Astrocyte (in vitro differentiated cells and primary cell): ENCODE results near the gene IFIH1. TPM values are rescaled to one million over a fixed set of nuclear protein-coding genes. Genes with fewer than 3 reads are reported as not detected.

Experiments used
- DNase-seq: peaks from one replicate; pipeline ENCODE4 v3.0.0-alpha.2; 2010; ENCODE audit warnings: low read depth
- FAIRE-seq: peaks from 2 replicates; lab custom pipeline; 2011; peaks lifted over from hg19 to GRCh38; lab: Jason Lieb, UNC
- H2AFZ ChIP-seq: 2 replicates; pipeline ENCODE4 v1.6.0; 2012; ENCODE audit warnings: low read depth, low read length, inconsistent platforms
- H3K27ac ChIP-seq: 2 replicates; pipeline ENCODE4 v1.5.1; 2011; ENCODE audit warnings: low read depth, low read length, inconsistent platforms
- H3K27me3 ChIP-seq: 2 replicates; pipeline ENCODE4 v1.6.0; 2011; ENCODE audit warnings: low read length, inconsistent platforms; ENCODE audit not compliant: insufficient read depth
- H3K36me3 ChIP-seq: 2 replicates; pipeline ENCODE4 v1.5.1; 2011; ENCODE audit warnings: low read length, inconsistent platforms; ENCODE audit not compliant: insufficient read depth
- H3K4me1 ChIP-seq: 2 replicates; pipeline ENCODE4 v1.5.1; 2011; ENCODE audit warnings: low read length, inconsistent platforms; ENCODE audit not compliant: insufficient read depth
- H3K4me2 ChIP-seq: 2 replicates; pipeline ENCODE4 v1.6.0; 2012; ENCODE audit warnings: low read length, inconsistent platforms
- H3K4me3 ChIP-seq: 2 replicates; pipeline ENCODE4 v1.5.1; 2011; ENCODE audit warnings: low read depth, mild to moderate bottlenecking, low read length, inconsistent platforms; ENCODE audit not compliant: insufficient read depth
- H3K79me2 ChIP-seq: 2 replicates; pipeline ENCODE4 v1.6.0; 2012; ENCODE audit warnings: mild to moderate bottlenecking, low read length, inconsistent platforms; ENCODE audit not compliant: insufficient read depth
- H3K9ac ChIP-seq: 2 replicates; pipeline ENCODE4 v1.6.0; 2012; ENCODE audit warnings: mild to moderate bottlenecking, low read length, inconsistent platforms
- H3K9me3 ChIP-seq: 2 replicates; pipeline ENCODE4 v1.5.1; 2012; ENCODE audit warnings: low read depth, mild to moderate bottlenecking, low read length, inconsistent platforms; ENCODE audit not compliant: insufficient read depth
- H4K20me1 ChIP-seq: 2 replicates; pipeline ENCODE4 v1.6.0; 2012; ENCODE audit warnings: low read length, inconsistent platforms; ENCODE audit not compliant: insufficient read depth
- H3K27ac Mint-ChIP-seq: one replicate; pipeline ENCODE4 v1.8.0; 2021; ENCODE audit warnings: mild to moderate bottlenecking, mixed read lengths; ENCODE audit not compliant: unreplicated experiment
- H3K27me3 Mint-ChIP-seq: one replicate; pipeline ENCODE4 v1.8.0; 2021; ENCODE audit warnings: low read depth, mixed read lengths; ENCODE audit not compliant: unreplicated experiment
- H3K36me3 Mint-ChIP-seq: one replicate; pipeline ENCODE4 v1.8.0; 2021; ENCODE audit warnings: low read depth, mixed read lengths; ENCODE audit not compliant: unreplicated experiment
- H3K4me1 Mint-ChIP-seq: one replicate; pipeline ENCODE4 v1.8.0; 2021; ENCODE audit warnings: low read depth, mixed read lengths; ENCODE audit not compliant: unreplicated experiment
- H3K4me3 Mint-ChIP-seq: one replicate; pipeline ENCODE4 v1.8.0; 2021; ENCODE audit warnings: mild to moderate bottlenecking, moderate library complexity, mixed read lengths; ENCODE audit not compliant: unreplicated experiment
- H3K9me3 Mint-ChIP-seq: one replicate; pipeline ENCODE4 v1.8.0; 2021; ENCODE audit warnings: mild to moderate bottlenecking, mixed read lengths; ENCODE audit not compliant: unreplicated experiment
- CTCF ChIP-seq: IDR thresholded peaks from 2 replicates; pipeline ENCODE4 v1.5.1; 2011; ENCODE audit warnings: low read depth, mild to moderate bottlenecking, inconsistent platforms, low read length, moderate library complexity; ENCODE audit not compliant: insufficient read depth
- EZH2 ChIP-seq: IDR thresholded peaks from 2 replicates; pipeline ENCODE4 v1.6.1; 2012; ENCODE audit warnings: mild to moderate bottlenecking, low read length, inconsistent platforms; ENCODE audit not compliant: insufficient read depth
- total RNA-seq: library from RNA; stranded (reverse); gene quantifications from 2 replicates; pipeline ENCODE4 v1.2.1, GENCODE V29; 2021

The IFIH1 gene
- total RNA-seq, 1 donor from 2014 or later = 62.3 TPM

GRCh38 chr2:162221064-162221463, 97.4 kb downstream of the IFIH1 start:
- Mint-ChIP-seq H3K9me3 (no peaks in the 10 kb centered on the region), H3K27ac (no peak overlapping the region), H3K27me3 (no peaks in the 10 kb centered on the region), H3K4me1 (peaks cover 4% of the 10 kb centered on the region), H3K4me3 (no peak overlapping the region), H3K36me3 (no peaks in the 10 kb centered on the region)
- no peak overlapping the region for H3K27ac ChIP-seq
- no peak overlapping the region for H2AFZ ChIP-seq
- H3K36me3 ChIP-seq = peaks cover 74% of the 10 kb centered on the region
- H4K20me1 ChIP-seq = peaks cover 7% of the 10 kb centered on the region
- no peak overlapping the region for H3K9ac ChIP-seq
- H3K4me3 ChIP-seq = no peak overlapping the region
- no peaks in the 10 kb centered on the region for H3K9me3 ChIP-seq
- H3K4me2 ChIP-seq = no peak overlapping the region
- DNase-seq (no peak), FAIRE-seq (peak; percentile 9)
- H3K27me3 ChIP-seq = no peaks in the 10 kb centered on the region
- TF ChIP-seq EZH2 = no peak
- TF ChIP-seq CTCF = peak; percentile 89
- peaks cover 14% of the 10 kb centered on the region for H3K79me2 ChIP-seq
- H3K4me1 ChIP-seq = no peaks in the 10 kb centered on the region

- H3K4me1 ChIP-seq = no peaks in the 10 kb centered on the region
- peaks cover 4% of the 10 kb centered on the region for H3K4me1 Mint-ChIP-seq
- H3K27ac Mint-ChIP-seq = no peak overlapping the region
- H3K27me3 ChIP-seq = no peaks in the 10 kb centered on the region
- H3K9me3 ChIP-seq = no peaks in the 10 kb centered on the region
- no peaks in the 10 kb centered on the region for H3K36me3 Mint-ChIP-seq
- H3K27ac ChIP-seq = no peak overlapping the region
- FAIRE-seq (peak; percentile 37), DNase-seq (no peak)
- no peak overlapping the region for H3K4me3 Mint-ChIP-seq
- H2AFZ ChIP-seq = no peak overlapping the region
- TF ChIP-seq EZH2 (no peak), CTCF (no peak)
- H3K27me3 Mint-ChIP-seq = no peaks in the 10 kb centered on the region
- H3K36me3 ChIP-seq = peaks cover 75% of the 10 kb centered on the region
- no peak overlapping the region for H3K4me3 ChIP-seq
- H3K79me2 ChIP-seq = peaks cover 14% of the 10 kb centered on the region
- no peaks in the 10 kb centered on the region for H3K9me3 Mint-ChIP-seq
- H3K9ac ChIP-seq = no peak overlapping the region
- peaks cover 7% of the 10 kb centered on the region for H4K20me1 ChIP-seq
- H3K4me2 ChIP-seq = no peak overlapping the region
Measured at GRCh38 chr2:162220368-162220767, 98.1 kb downstream of the IFIH1 start.

GRCh38 chr2:162219426-162219825, 99.1 kb downstream of the IFIH1 start:
- H3K4me3 ChIP-seq = no peak overlapping the region
- H3K27ac Mint-ChIP-seq = no peak overlapping the region
- H3K27me3 ChIP-seq = no peaks in the 10 kb centered on the region
- no peaks in the 10 kb centered on the region for H3K36me3 Mint-ChIP-seq
- H3K9me3 ChIP-seq = no peaks in the 10 kb centered on the region
- H3K27me3 Mint-ChIP-seq = no peaks in the 10 kb centered on the region
- DNase-seq = no peak
- no peak overlapping the region for H3K4me2 ChIP-seq
- H3K36me3 ChIP-seq = peaks cover 78% of the 10 kb centered on the region
- no peak overlapping the region for H3K4me3 Mint-ChIP-seq
- H3K4me1 Mint-ChIP-seq = peaks cover 4% of the 10 kb centered on the region
- TF ChIP-seq CTCF (no peak), EZH2 (no peak)
- no peaks in the 10 kb centered on the region for H3K4me1 ChIP-seq
- H3K9ac ChIP-seq = no peak overlapping the region
- peaks cover 9% of the 10 kb centered on the region for H3K79me2 ChIP-seq
- FAIRE-seq = peak; percentile 20
- H3K9me3 Mint-ChIP-seq = no peaks in the 10 kb centered on the region
- no peak overlapping the region for H3K27ac ChIP-seq
- no peak overlapping the region for H2AFZ ChIP-seq
- H4K20me1 ChIP-seq = peaks cover 7% of the 10 kb centered on the region
